Stomach (tissue), 4 donors: ENCODE measurements around the gene RMND5A.
"Not testable (repeated sequence)": the region's sequence is repeated elsewhere in the genome, so short reads cannot be mapped to it uniquely, and the experiment has no call there.

Source experiments
- CTCF ChIP-seq, 7 experiments: fragments of 450-650 bp in 4 of 7; fragments of 200-600 bp in 3 of 7; sonication (generic) in 3 of 7; IDR thresholded peaks; one replicate each; pipeline ENCODE4 v1.5.1; 2016 to 2019; ENCODE audit warnings: antibody characterized with exemption in 7 of 7, control low read depth in 2 of 7, mild to moderate bottlenecking in 1 of 7
- EP300 ChIP-seq: sonication (generic); formaldehyde crosslinking; IDR thresholded peaks from one replicate; pipeline ENCODE4 v1.6.1; 2017; ENCODE audit warnings: antibody characterized with exemption

GRCh38 chr2:86739485-86739884 is 19.4 kb downstream of the RMND5A start:
- not testable (repeated sequence) for TF ChIP-seq CTCF (IDR thresholded peaks at IDR 0.05); EP300
